Measurements from ENCODE around the gene RTN4. TPM values are rescaled to one million over a fixed set of nuclear protein-coding genes. Genes with fewer than 3 reads are reported as not detected.

RTN4 gene
- total RNA-seq, 2 donors from 2014 or later: 180 to 225 TPM

- no peak overlapping the region for H3K27ac ChIP-seq (ENCODE audit: low read depth, low read length)
- H3K4me3 Mint-ChIP-seq: no peak overlapping the region
- 83 to 95% methylated on average over 7 to 8 of the region's 8 CpGs for WGBS, 2 experiments (ENCODE audit: insufficient coverage in 1 of 2, insufficient read length in 1 of 2)
Measured at GRCh38 chr2:54936766-54937165, 113.5 kb downstream of the RTN4 start.

GRCh38 chr2:54935389-54935788 is 114.9 kb downstream of the RTN4 start:
- Mint-ChIP-seq H3K27ac (no peak overlapping the region), H3K27me3 (ENCODE audit: insufficient read depth) (no peaks in the 10 kb centered on the region), H3K36me3 (ENCODE audit: low read depth) (no peaks in the 10 kb centered on the region), H3K9me3 (peaks cover 12% of the 10 kb centered on the region), H3K4me1 (no peaks in the 10 kb centered on the region), H3K4me3 (no peak overlapping the region)
- Histone ChIP-seq H3K4me3 (ENCODE audit: low read length) (no peak overlapping the region), H3K36me3 (ENCODE audit: control insufficient read depth, insufficient read depth, low read length) (no peaks in the 10 kb centered on the region), H3K27me3 (ENCODE audit: control insufficient read depth, insufficient read depth, low read length, poor library complexity, severe bottlenecking) (no peaks in the 10 kb centered on the region), H3K9ac (ENCODE audit: extremely low read depth, low read length, poor library complexity, severe bottlenecking) (no peak overlapping the region), H3K4me1 (ENCODE audit: control insufficient read depth, insufficient read depth, low read length) (no peaks in the 10 kb centered on the region), H3K27ac (ENCODE audit: low read depth, low read length) (no peak overlapping the region), H3K9me3 (ENCODE audit: control insufficient read depth, low read length) (peaks cover 7% of the 10 kb centered on the region)
- 92% methylated on average over 4 of the region's 4 CpGs; no CpG with 5 or more reads in 1 of the 2 experiments for WGBS, 2 experiments (ENCODE audit: insufficient coverage in 1 of 2, insufficient read length in 1 of 2)
- TF ChIP-seq CTCF (conservative IDR thresholded peaks at IDR 0.05): no peak
- no peak for DNase-seq

More at GRCh38 chr2:54936766-54937165, 113.5 kb downstream of the RTN4 start:
- no peak for TF ChIP-seq CTCF (conservative IDR thresholded peaks at IDR 0.05)
- Histone ChIP-seq H3K4me3 (ENCODE audit: low read length) (no peak overlapping the region), H3K9ac (ENCODE audit: extremely low read depth, low read length, poor library complexity, severe bottlenecking) (no peak overlapping the region), H3K4me1 (ENCODE audit: control insufficient read depth, insufficient read depth, low read length) (no peaks in the 10 kb centered on the region), H3K27me3 (ENCODE audit: control insufficient read depth, insufficient read depth, low read length, poor library complexity, severe bottlenecking) (no peaks in the 10 kb centered on the region), H3K36me3 (ENCODE audit: control insufficient read depth, insufficient read depth, low read length) (no peaks in the 10 kb centered on the region), H3K9me3 (ENCODE audit: control insufficient read depth, low read length) (peaks cover 7% of the 10 kb centered on the region)
- no peak for DNase-seq
- Mint-ChIP-seq H3K27me3 (ENCODE audit: insufficient read depth) (no peaks in the 10 kb centered on the region), H3K9me3 (peaks cover 12% of the 10 kb centered on the region), H3K27ac (no peak overlapping the region), H3K36me3 (ENCODE audit: low read depth) (no peaks in the 10 kb centered on the region), H3K4me1 (no peaks in the 10 kb centered on the region)

GRCh38 chr2:54931473-54931872 is 118.8 kb downstream of the RTN4 start:
- H3K27ac Mint-ChIP-seq: no peak overlapping the region
- no peaks in the 10 kb centered on the region for H3K4me1 Mint-ChIP-seq
- no peaks in the 10 kb centered on the region for H3K9me3 Mint-ChIP-seq
- Histone ChIP-seq H3K27ac (ENCODE audit: low read depth, low read length) (no peak overlapping the region), H3K9ac (ENCODE audit: extremely low read depth, low read length, poor library complexity, severe bottlenecking) (no peak overlapping the region), H3K9me3 (ENCODE audit: control insufficient read depth, low read length) (no peaks in the 10 kb centered on the region), H3K36me3 (ENCODE audit: control insufficient read depth, insufficient read depth, low read length) (no peaks in the 10 kb centered on the region), H3K4me3 (ENCODE audit: low read length) (no peak overlapping the region), H3K27me3 (ENCODE audit: control insufficient read depth, insufficient read depth, low read length, poor library complexity, severe bottlenecking) (no peaks in the 10 kb centered on the region), H3K4me1 (ENCODE audit: control insufficient read depth, insufficient read depth, low read length) (no peaks in the 10 kb centered on the region)
- no peaks in the 10 kb centered on the region for H3K36me3 Mint-ChIP-seq (ENCODE audit: low read depth)
- H3K27me3 Mint-ChIP-seq (ENCODE audit: insufficient read depth): no peaks in the 10 kb centered on the region
- H3K4me3 Mint-ChIP-seq: no peak overlapping the region
- WGBS, 2 experiments (ENCODE audit: insufficient coverage in 1 of 2, insufficient read length in 1 of 2): 91 to 92% methylated on average over 4 to 6 of the region's 6 CpGs
- no peak for DNase-seq
- TF ChIP-seq CTCF (conservative IDR thresholded peaks at IDR 0.05): no peak
